NCI-H128 (cell line): ENCODE measurements around the gene MTIF2.
"Not testable (repeated sequence)": the region's sequence is repeated elsewhere in the genome, so short reads cannot be mapped to it uniquely, and the experiment has no call there.

ENCODE experiments used
- DNase-seq: peaks from one replicate; lab custom pipeline; 2025; ENCODE audit not compliant: unreplicated experiment; lab: John Stamatoyannopoulos, UW

MTIF2 gene

GRCh38 chr2:55200416-55200815, 68.6 kb downstream of the MTIF2 start:
- DNase-seq = no peak

GRCh38 chr2:55196526-55196925, 72.5 kb downstream of the MTIF2 start:
- DNase-seq = no peak

- not testable (repeated sequence) for DNase-seq
Measured at GRCh38 chr2:55191888-55192287, 77.1 kb downstream of the MTIF2 start.

GRCh38 chr2:55186837-55187236, 82.2 kb downstream of the MTIF2 start:
- not testable (repeated sequence) for DNase-seq
